Liver (tissue), 9 donors: Measurements from ENCODE around the gene DBH. TPM values are rescaled to one million over a fixed set of nuclear protein-coding genes. Genes with fewer than 3 reads are reported as not detected.
A peak's percentile ranks its signal among the peaks of the same experiment; 100 is the strongest.

Source experiments
- DNase-seq: peaks from one replicate; pipeline ENCODE4 v3.0.0-alpha.2; 2017; ENCODE audit warnings: low spot score
- H3K27ac ChIP-seq, 2 donors: one replicate each; pipeline ENCODE4 v1.7.0; 2013; ENCODE audit warnings: inconsistent platforms in 2 of 2, low read length in 2 of 2, control low read depth in 1 of 2, low read depth in 1 of 2, mild to moderate bottlenecking in 1 of 2
- H3K27me3 ChIP-seq, 4 donors: one replicate each; pipeline versions ENCODE4 v1.6.1 to v1.7.0; 2013; ENCODE audit warnings: low read length in 3 of 4, inconsistent platforms in 1 of 4, mild to moderate bottlenecking in 1 of 4, moderate library complexity in 1 of 4; ENCODE audit not compliant: control insufficient read depth in 4 of 4, insufficient read depth in 4 of 4
- H3K36me3 ChIP-seq, 4 donors: one replicate each; pipeline versions ENCODE4 v1.6.1 to v1.7.0; 2013; ENCODE audit warnings: low read length in 3 of 4, mild to moderate bottlenecking in 3 of 4, low read depth in 1 of 4, moderate library complexity in 1 of 4; ENCODE audit not compliant: control insufficient read depth in 4 of 4, insufficient read depth in 3 of 4
- H3K4me1 ChIP-seq, 4 donors: one replicate each; pipeline versions ENCODE4 v1.6.1 to v1.7.0; 2013; ENCODE audit warnings: low read length in 3 of 4, mild to moderate bottlenecking in 3 of 4, moderate library complexity in 1 of 4; ENCODE audit not compliant: control insufficient read depth in 4 of 4, insufficient read depth in 4 of 4
- H3K4me3 ChIP-seq, 3 donors: one replicate each; pipeline versions ENCODE4 v1.6.1 to v1.7.0; 2013; ENCODE audit warnings: low read length in 3 of 3, control low read depth in 1 of 3, low read depth in 1 of 3, mild to moderate bottlenecking in 1 of 3
- H3K9ac ChIP-seq, 2 donors: one replicate each; pipeline ENCODE4 v1.7.0; 2013; ENCODE audit warnings: low read length in 2 of 2, mild to moderate bottlenecking in 2 of 2, moderate library complexity in 2 of 2, control low read depth in 1 of 2, low read depth in 1 of 2
- H3K9me3 ChIP-seq, 4 donors: one replicate each; pipeline versions ENCODE4 v1.6.1 to v1.7.0; 2013; ENCODE audit warnings: low read length in 3 of 4; ENCODE audit not compliant: control insufficient read depth in 4 of 4
- EGR1 ChIP-seq, 2 donors: IDR thresholded peaks; 2 replicates each; pipeline ENCODE4 v1.6.1; 2016 to 2018; ENCODE audit warnings: antibody characterized with exemption in 2 of 2, low read depth in 2 of 2
- FOXA1 ChIP-seq: IDR thresholded peaks from 2 replicates; pipeline ENCODE4 v1.6.1; 2016; ENCODE audit warnings: antibody characterized with exemption
- FOXA2 ChIP-seq: IDR thresholded peaks from 2 replicates; pipeline ENCODE4 v1.6.1; 2016; ENCODE audit warnings: antibody characterized with exemption
- GABPA ChIP-seq, 2 donors: IDR thresholded peaks in 1 of 2; conservative IDR thresholded peaks in 1 of 2; 2 replicates each; pipeline ENCODE4 v1.6.1; 2016; ENCODE audit warnings: antibody characterized with exemption in 2 of 2, mild to moderate bottlenecking in 1 of 2, moderate library complexity in 1 of 2
- HNF4A ChIP-seq, 2 donors: conservative IDR thresholded peaks; 2 replicates each; pipeline ENCODE4 v1.6.1; 2016; ENCODE audit warnings: antibody characterized with exemption in 2 of 2, mild to moderate bottlenecking in 2 of 2
- HNF4G ChIP-seq: IDR thresholded peaks from 2 replicates; pipeline ENCODE4 v1.6.1; 2016; ENCODE audit warnings: antibody characterized with exemption
- JUND ChIP-seq, 2 donors: IDR thresholded peaks; 2 replicates each; pipeline ENCODE4 v1.6.1; 2016; ENCODE audit warnings: antibody characterized with exemption in 2 of 2
- NR2F2 ChIP-seq: IDR thresholded peaks from 2 replicates; pipeline ENCODE4 v1.6.1; 2016; ENCODE audit warnings: antibody characterized with exemption
- RAD21 ChIP-seq, 2 donors: IDR thresholded peaks; 2 replicates each; pipeline ENCODE4 v1.6.1; 2016; ENCODE audit warnings: antibody characterized with exemption in 2 of 2, mild to moderate bottlenecking in 2 of 2
- RXRA ChIP-seq, 2 donors: IDR thresholded peaks; 2 replicates each; pipeline ENCODE4 v1.6.1; 2017 to 2018; ENCODE audit warnings: antibody characterized with exemption in 2 of 2, mild to moderate bottlenecking in 1 of 2
- SP1 ChIP-seq: IDR thresholded peaks from 2 replicates; pipeline ENCODE4 v1.6.1; 2018; ENCODE audit warnings: antibody characterized with exemption, mild to moderate bottlenecking
- TAF1 ChIP-seq: conservative IDR thresholded peaks from 2 replicates; pipeline ENCODE4 v1.6.1; 2016; ENCODE audit warnings: antibody characterized with exemption, mild to moderate bottlenecking
- YY1 ChIP-seq: IDR thresholded peaks from 2 replicates; pipeline ENCODE4 v1.6.1; 2016; ENCODE audit warnings: antibody characterized with exemption, mild to moderate bottlenecking
- WGBS: extraction: QIAGEN DNeasy Blood & Tissue Kit; methylation state at CpG from one replicate; pipeline ENCODE4 v1.1.7; 2013; 5-methylcytosine and 5-hydroxymethylcytosine counted together
- polyA plus RNA-seq, 2 donors: library from polyadenylated mRNA; stranded (reverse) in 1 of 2; unstranded in 1 of 2; fragments of 200-250 nt in 1 of 2; fragments of >200 nt in 1 of 2; fragmentation: Nextera tagmentation in 1 of 2; extraction: Ambion mirVana in 1 of 2; gene quantifications; one replicate each; pipeline versions ENCODE4 v1.2.1 to v1.2.3, GENCODE V29; 2013 to 2015
- total RNA-seq, 2 donors: library from RNA; depleted of rRNA; stranded (reverse); fragments of >200 nt; gene quantifications; one replicate each; pipeline ENCODE4 v1.2.3, GENCODE V29; 2014
- TF ChIP-seq, protein P1 (sequence below): IDR thresholded peaks from 2 replicates; pipeline ENCODE4 v1.6.1; 2016; ENCODE audit warnings: antibody characterized with exemption
- TF ChIP-seq, protein P2 (sequence below): fragments of 150-350 bp; IDR thresholded peaks from 2 replicates; pipeline ENCODE4 v1.5.1; 2017; ENCODE audit warnings: improper control_type of control experiment, low read depth, low read length; ENCODE audit not compliant: missing input control
- TF ChIP-seq, protein P3 (sequence below): IDR thresholded peaks from 2 replicates; pipeline ENCODE4 v1.6.1; 2016; ENCODE audit warnings: antibody characterized with exemption, mild to moderate bottlenecking
- TF ChIP-seq, protein P4 (sequence below): IDR thresholded peaks from 2 replicates; pipeline ENCODE4 v1.6.1; 2016; ENCODE audit warnings: antibody characterized with exemption
- TF ChIP-seq, protein P5 (sequence below): IDR thresholded peaks from 2 replicates; pipeline ENCODE4 v1.6.1; 2016; ENCODE audit warnings: antibody characterized with exemption
- donor health status: healthy.
- donor health status: healthy.
- donor health status: healthy.
- donor health status: healthy.
- donor health status: healthy.

Gene DBH
- total and polyA plus RNA-seq, 4 donors, result 0.37 to 21.2 (median 2.5) TPM

DNA sequence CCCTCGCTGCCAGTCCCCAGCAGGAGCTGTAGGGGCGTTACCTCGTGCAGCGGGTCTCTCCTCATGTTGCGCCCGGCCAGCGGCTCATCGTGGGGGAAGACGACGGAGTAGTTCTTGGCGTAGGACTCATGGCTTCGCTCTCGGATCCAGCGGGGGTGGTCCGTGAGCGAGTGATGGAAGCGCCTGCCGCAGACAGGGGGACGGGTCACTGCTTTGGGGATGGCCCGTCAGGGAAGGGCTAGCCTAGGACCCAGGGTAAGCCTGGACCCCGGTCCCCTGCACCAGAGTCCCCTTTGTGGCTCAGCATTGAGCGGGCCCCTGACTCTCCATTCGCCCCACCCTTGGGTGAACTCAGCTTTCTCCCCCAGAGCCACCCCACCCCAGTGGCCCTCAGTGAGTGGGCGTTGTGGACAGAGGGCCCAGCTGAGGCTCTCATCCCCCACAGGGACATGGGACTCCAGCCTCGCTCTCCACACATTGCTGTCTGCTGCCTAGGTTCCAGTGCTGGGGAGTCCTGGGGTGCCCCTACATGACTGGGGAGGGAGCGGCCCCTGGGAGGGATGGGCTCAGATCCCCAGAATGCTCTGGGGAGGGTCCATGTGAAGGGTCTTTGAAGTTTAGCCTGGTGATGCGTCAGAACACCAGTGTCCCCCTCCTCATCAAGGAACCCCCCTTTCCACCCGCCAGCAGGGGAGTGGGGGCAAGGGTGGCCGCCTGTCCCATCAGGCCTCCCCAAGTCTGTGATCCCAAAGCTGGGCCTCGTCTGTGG lies 72.3 kb downstream of the DBH start:
- peaks cover 0 to 5% (median 0%) of the 10 kb centered on the region in 4 donors for H3K4me1 ChIP-seq
- TF ChIP-seq HNF4A (conservative IDR thresholded peaks at IDR 0.05), result no peak
- no peak for TF ChIP-seq FOXA1
- TF ChIP-seq, protein P1, sequence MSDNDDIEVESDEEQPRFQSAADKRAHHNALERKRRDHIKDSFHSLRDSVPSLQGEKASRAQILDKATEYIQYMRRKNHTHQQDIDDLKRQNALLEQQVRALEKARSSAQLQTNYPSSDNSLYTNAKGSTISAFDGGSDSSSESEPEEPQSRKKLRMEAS, result no peak
- TF ChIP-seq FOXA2, result no peak
- no peak for TF ChIP-seq SP1
- no peak for TF ChIP-seq HNF4G
- TF ChIP-seq, protein P2, sequence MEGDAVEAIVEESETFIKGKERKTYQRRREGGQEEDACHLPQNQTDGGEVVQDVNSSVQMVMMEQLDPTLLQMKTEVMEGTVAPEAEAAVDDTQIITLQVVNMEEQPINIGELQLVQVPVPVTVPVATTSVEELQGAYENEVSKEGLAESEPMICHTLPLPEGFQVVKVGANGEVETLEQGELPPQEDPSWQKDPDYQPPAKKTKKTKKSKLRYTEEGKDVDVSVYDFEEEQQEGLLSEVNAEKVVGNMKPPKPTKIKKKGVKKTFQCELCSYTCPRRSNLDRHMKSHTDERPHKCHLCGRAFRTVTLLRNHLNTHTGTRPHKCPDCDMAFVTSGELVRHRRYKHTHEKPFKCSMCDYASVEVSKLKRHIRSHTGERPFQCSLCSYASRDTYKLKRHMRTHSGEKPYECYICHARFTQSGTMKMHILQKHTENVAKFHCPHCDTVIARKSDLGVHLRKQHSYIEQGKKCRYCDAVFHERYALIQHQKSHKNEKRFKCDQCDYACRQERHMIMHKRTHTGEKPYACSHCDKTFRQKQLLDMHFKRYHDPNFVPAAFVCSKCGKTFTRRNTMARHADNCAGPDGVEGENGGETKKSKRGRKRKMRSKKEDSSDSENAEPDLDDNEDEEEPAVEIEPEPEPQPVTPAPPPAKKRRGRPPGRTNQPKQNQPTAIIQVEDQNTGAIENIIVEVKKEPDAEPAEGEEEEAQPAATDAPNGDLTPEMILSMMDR, result no peak
- no peak for TF ChIP-seq EGR1 (IDR thresholded peaks at IDR 0.05; ENCODE audit: low read depth in 2 of 2)
- TF ChIP-seq RAD21 (IDR thresholded peaks at IDR 0.05), result no peak
- no peak for TF ChIP-seq TAF1
- TF ChIP-seq, protein P3, sequence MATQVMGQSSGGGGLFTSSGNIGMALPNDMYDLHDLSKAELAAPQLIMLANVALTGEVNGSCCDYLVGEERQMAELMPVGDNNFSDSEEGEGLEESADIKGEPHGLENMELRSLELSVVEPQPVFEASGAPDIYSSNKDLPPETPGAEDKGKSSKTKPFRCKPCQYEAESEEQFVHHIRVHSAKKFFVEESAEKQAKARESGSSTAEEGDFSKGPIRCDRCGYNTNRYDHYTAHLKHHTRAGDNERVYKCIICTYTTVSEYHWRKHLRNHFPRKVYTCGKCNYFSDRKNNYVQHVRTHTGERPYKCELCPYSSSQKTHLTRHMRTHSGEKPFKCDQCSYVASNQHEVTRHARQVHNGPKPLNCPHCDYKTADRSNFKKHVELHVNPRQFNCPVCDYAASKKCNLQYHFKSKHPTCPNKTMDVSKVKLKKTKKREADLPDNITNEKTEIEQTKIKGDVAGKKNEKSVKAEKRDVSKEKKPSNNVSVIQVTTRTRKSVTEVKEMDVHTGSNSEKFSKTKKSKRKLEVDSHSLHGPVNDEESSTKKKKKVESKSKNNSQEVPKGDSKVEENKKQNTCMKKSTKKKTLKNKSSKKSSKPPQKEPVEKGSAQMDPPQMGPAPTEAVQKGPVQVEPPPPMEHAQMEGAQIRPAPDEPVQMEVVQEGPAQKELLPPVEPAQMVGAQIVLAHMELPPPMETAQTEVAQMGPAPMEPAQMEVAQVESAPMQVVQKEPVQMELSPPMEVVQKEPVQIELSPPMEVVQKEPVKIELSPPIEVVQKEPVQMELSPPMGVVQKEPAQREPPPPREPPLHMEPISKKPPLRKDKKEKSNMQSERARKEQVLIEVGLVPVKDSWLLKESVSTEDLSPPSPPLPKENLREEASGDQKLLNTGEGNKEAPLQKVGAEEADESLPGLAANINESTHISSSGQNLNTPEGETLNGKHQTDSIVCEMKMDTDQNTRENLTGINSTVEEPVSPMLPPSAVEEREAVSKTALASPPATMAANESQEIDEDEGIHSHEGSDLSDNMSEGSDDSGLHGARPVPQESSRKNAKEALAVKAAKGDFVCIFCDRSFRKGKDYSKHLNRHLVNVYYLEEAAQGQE, result no peak
- no peak for TF ChIP-seq NR2F2
- TF ChIP-seq JUND (IDR thresholded peaks at IDR 0.05), result no peak
- TF ChIP-seq GABPA (IDR thresholded peaks at IDR 0.05 in 1 of 2, conservative IDR thresholded peaks at IDR 0.05 in 1 of 2), result no peak
- TF ChIP-seq, protein P4, sequence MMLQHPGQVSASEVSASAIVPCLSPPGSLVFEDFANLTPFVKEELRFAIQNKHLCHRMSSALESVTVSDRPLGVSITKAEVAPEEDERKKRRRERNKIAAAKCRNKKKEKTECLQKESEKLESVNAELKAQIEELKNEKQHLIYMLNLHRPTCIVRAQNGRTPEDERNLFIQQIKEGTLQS, result no peak
- TF ChIP-seq YY1, result no peak
- TF ChIP-seq, protein P5, sequence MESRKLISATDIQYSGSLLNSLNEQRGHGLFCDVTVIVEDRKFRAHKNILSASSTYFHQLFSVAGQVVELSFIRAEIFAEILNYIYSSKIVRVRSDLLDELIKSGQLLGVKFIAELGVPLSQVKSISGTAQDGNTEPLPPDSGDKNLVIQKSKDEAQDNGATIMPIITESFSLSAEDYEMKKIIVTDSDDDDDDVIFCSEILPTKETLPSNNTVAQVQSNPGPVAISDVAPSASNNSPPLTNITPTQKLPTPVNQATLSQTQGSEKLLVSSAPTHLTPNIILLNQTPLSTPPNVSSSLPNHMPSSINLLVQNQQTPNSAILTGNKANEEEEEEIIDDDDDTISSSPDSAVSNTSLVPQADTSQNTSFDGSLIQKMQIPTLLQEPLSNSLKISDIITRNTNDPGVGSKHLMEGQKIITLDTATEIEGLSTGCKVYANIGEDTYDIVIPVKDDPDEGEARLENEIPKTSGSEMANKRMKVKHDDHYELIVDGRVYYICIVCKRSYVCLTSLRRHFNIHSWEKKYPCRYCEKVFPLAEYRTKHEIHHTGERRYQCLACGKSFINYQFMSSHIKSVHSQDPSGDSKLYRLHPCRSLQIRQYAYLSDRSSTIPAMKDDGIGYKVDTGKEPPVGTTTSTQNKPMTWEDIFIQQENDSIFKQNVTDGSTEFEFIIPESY, result no peak
- no peak for TF ChIP-seq RXRA (IDR thresholded peaks at IDR 0.05)
- H3K9me3 ChIP-seq, result no peaks in the 10 kb centered on the region
- peak overlapping the region in 1 of 2 donors; percentile 30 for H3K27ac ChIP-seq
- no peaks in the 10 kb centered on the region for H3K27me3 ChIP-seq
- no peak overlapping the region for H3K4me3 ChIP-seq
- DNase-seq, result no peak
- peaks cover 14 to 35% (median 15%) of the 10 kb centered on the region in 4 donors for H3K36me3 ChIP-seq
- H3K9ac ChIP-seq, result no peak overlapping the region
- 93% methylated on average over 30 of the region's 30 CpGs for WGBS

Other genes starting within 250 kb of the DBH start
- gene REXO4, start 218.4 kb upstream of the DBH start, total RNA-seq, result 1 to 10 TPM; 8.7 to 9.5 TPM
- 10 to 100 TPM in 1 of 2 donors, 1 to 10 TPM in 1; 7.4 to 12.1 TPM for gene REXO4, start 218.4 kb upstream of the DBH start, polyA plus RNA-seq
- gene ADAMTS13, start 214.0 kb upstream of the DBH start, total RNA-seq, result 10 to 100 TPM in 1 of 2 donors, 1 to 10 TPM in 1; 6.5 to 11.5 TPM
- 10 to 100 TPM in 1 of 2 donors, 1 to 10 TPM in 1; 9.2 to 13.3 TPM for gene ADAMTS13, start 214.0 kb upstream of the DBH start, polyA plus RNA-seq
- 10 to 100 TPM; 10.1 to 26.8 TPM for gene CACFD1, start 176.4 kb upstream of the DBH start, total RNA-seq
- 10 to 100 TPM; 26.0 to 34.5 TPM for gene CACFD1, start 176.4 kb upstream of the DBH start, polyA plus RNA-seq
- gene SLC2A6, start 157.3 kb upstream of the DBH start, total RNA-seq, result 1 to 10 TPM; 2.7 to 3.9 TPM
- gene SLC2A6, start 157.3 kb upstream of the DBH start, polyA plus RNA-seq, result 1 to 10 TPM; 1.7 to 1.9 TPM
- gene MYMK, start 111.4 kb upstream of the DBH start, total RNA-seq, result not detected
- not detected for gene MYMK, start 111.4 kb upstream of the DBH start, polyA plus RNA-seq
- gene ADAMTSL2, start 101.7 kb upstream of the DBH start, total RNA-seq, result 10 to 100 TPM in 1 of 2 donors, 1 to 10 TPM in 1; 1.8 to 18.2 TPM
- gene ADAMTSL2, start 101.7 kb upstream of the DBH start, polyA plus RNA-seq, result 10 to 100 TPM in 1 of 2 donors, 1 to 10 TPM in 1; 3.8 to 11.6 TPM
- gene FAM163B, start 27.0 kb upstream of the DBH start, total RNA-seq, result 1 to 10 TPM; 3.0 to 3.7 TPM
- 1 to 10 TPM; 2.1 to 4.0 TPM for gene FAM163B, start 27.0 kb upstream of the DBH start, polyA plus RNA-seq
- 100 to 1,000 TPM in 1 of 2 donors, 10 to 100 TPM in 1; 53.7 to 291 TPM for gene SARDH, start 102.0 kb downstream of the DBH start, total RNA-seq
- 10 to 100 TPM; 57.1 to 69.7 TPM for gene SARDH, start 102.0 kb downstream of the DBH start, polyA plus RNA-seq